GM12891 (cell line): ENCODE results near the gene CDH23.

Experiments
- PAX5 ChIP-seq: IDR thresholded peaks from 2 replicates; pipeline ENCODE4 v1.6.1; 2011; ENCODE audit warnings: low read length, moderate library complexity, mild to moderate bottlenecking; ENCODE audit not compliant: insufficient read depth, severe bottlenecking
- POLR2A ChIP-seq: IDR thresholded peaks from 2 replicates; pipeline ENCODE4 v1.6.1; 2011; ENCODE audit warnings: low read depth, low read length, control low read depth
- POLR2AphosphoS5 ChIP-seq: IDR thresholded peaks from 2 replicates; pipeline ENCODE4 v1.6.1; 2011; ENCODE audit warnings: low read depth, low read length, control low read depth
- POU2F2 ChIP-seq: IDR thresholded peaks from 2 replicates; pipeline ENCODE4 v1.6.1; 2011; ENCODE audit warnings: low read depth, mild to moderate bottlenecking, control low read depth, low read length, moderate library complexity
- SPI1 ChIP-seq: IDR thresholded peaks from 2 replicates; pipeline ENCODE4 v1.6.1; 2011; ENCODE audit warnings: low read depth, low read length, control low read depth
- TAF1 ChIP-seq: IDR thresholded peaks from 2 replicates; pipeline ENCODE4 v1.6.1; 2011; ENCODE audit warnings: low read depth, low read length, control low read depth

DNA sequence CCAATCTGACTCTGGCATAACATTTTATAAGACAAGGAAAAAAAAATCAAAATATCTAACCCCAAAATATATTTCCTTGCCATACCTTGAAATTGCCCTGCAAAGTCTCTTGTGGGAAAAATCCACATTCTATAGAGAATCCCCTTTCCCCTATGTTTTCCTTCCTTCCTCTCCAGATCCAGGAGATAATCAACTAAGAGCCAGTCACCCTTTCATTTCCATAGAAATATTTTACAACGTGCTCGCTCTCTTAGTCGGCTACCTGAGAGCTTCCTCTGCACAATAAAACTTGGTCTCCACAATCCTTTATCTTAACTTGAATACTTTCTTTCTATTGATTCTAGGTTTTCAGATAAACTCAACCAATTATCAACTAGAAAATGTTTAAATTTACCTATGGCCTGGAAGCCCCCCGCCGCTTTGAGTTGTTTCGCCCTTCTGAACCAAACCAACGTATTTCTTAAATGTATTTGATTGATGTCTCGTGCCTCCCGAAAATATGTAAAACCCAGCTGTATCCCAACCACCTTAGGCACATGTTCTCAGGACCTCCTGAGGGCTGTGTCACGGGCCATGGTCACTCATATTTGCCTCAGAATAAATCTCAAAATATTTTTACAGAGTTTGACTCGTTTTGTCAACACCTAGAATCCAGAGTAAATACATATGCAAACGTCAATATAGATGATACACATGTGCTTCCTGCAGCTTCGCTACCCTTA lies 453.5 kb downstream of the CDH23 start:
- TF ChIP-seq POLR2A (no peak), POLR2AphosphoS5 (no peak), TAF1 (no peak), SPI1 (no peak), POU2F2 (no peak), PAX5 (no peak)
